ENCODE data around the gene CERS6.

- TF ChIP-seq EZH2 (IDR thresholded peaks at IDR 0.05; ENCODE audit: low read length) (no peak), CTCF (optimal IDR thresholded peaks at IDR 0.05 in 1 of 3, IDR thresholded peaks at IDR 0.05 in 1 of 3, conservative IDR thresholded peaks at IDR 0.05 in 1 of 3; ENCODE audit: extremely low read depth in 1 of 3, insufficient read depth in 2 of 3, low read length in 3 of 3) (no peak)
These were observed 31.7 kb upstream of the CERS6 start for GRCh38 chr2:168424112-168424951.
